ENCODE measurements around the gene LRRC7. TPM values are rescaled to one million over a fixed set of nuclear protein-coding genes. Genes with fewer than 3 reads are reported as not detected.

Gene LRRC7
- polyA plus RNA-seq, 1 experiment: not detected

GRCh38 chr1:69852706-69853105 lies 285.0 kb downstream of the LRRC7 start:
- ChIA-PET CTCF (no interaction called here), POLR2A (no interaction called here)
- Histone ChIP-seq H3K27ac (ENCODE audit: low read depth, low read length) (no peak overlapping the region), H3K27me3 (ENCODE audit: control insufficient read depth, insufficient read depth, low read length) (no peaks in the 10 kb centered on the region), H3K4me3 (ENCODE audit: low read depth, low read length) (no peak overlapping the region), H3K9me3 (ENCODE audit: control insufficient read depth, insufficient read depth, low read length) (no peaks in the 10 kb centered on the region)
- no peak for DNase-seq (ENCODE audit: low read depth, low spot score)
- no peak for TF ChIP-seq CTCF (IDR thresholded peaks at IDR 0.05; ENCODE audit: low read depth, low read length)

- no peak for DNase-seq (ENCODE audit: low read depth, low spot score)
- CTCF ChIA-PET: no interaction called here
- Histone ChIP-seq H3K4me3 (ENCODE audit: low read depth, low read length) (no peak overlapping the region), H3K9me3 (ENCODE audit: control insufficient read depth, insufficient read depth, low read length) (no peaks in the 10 kb centered on the region), H3K27me3 (ENCODE audit: control insufficient read depth, insufficient read depth, low read length) (no peaks in the 10 kb centered on the region), H3K27ac (ENCODE audit: low read depth, low read length) (no peak overlapping the region)
- TF ChIP-seq CTCF (IDR thresholded peaks at IDR 0.05; ENCODE audit: low read depth, low read length): no peak
- POLR2A ChIA-PET: no interaction called here
These were observed 290.8 kb downstream of the LRRC7 start for GRCh38 chr1:69858534-69858933.

GRCh38 chr1:69861641-69862040 lies 293.9 kb downstream of the LRRC7 start:
- Histone ChIP-seq H3K27ac (ENCODE audit: low read depth, low read length) (no peak overlapping the region), H3K4me3 (ENCODE audit: low read depth, low read length) (no peak overlapping the region), H3K9me3 (ENCODE audit: control insufficient read depth, insufficient read depth, low read length) (no peaks in the 10 kb centered on the region), H3K27me3 (ENCODE audit: control insufficient read depth, insufficient read depth, low read length) (no peaks in the 10 kb centered on the region)
- ChIA-PET CTCF (no interaction called here), POLR2A (no interaction called here)
- no peak for DNase-seq (ENCODE audit: low read depth, low spot score)
- TF ChIP-seq CTCF (IDR thresholded peaks at IDR 0.05; ENCODE audit: low read depth, low read length): no peak

GRCh38 chr1:69862906-69863305 lies 295.2 kb downstream of the LRRC7 start:
- H3K27ac ChIP-seq (ENCODE audit: low read depth, low read length): no peak overlapping the region
- no peak for TF ChIP-seq CTCF (IDR thresholded peaks at IDR 0.05; ENCODE audit: low read depth, low read length)
- POLR2A ChIA-PET: no interaction called here
- no peaks in the 10 kb centered on the region for H3K27me3 ChIP-seq (ENCODE audit: control insufficient read depth, insufficient read depth, low read length)
- CTCF ChIA-PET: interaction anchor here (0.6 kb wide), 1 partner anchor 280 kb away, joined by 6 read pairs; no protein-coding TSS in a partner anchor
- DNase-seq (ENCODE audit: low read depth, low spot score): no peak
- H3K9me3 ChIP-seq (ENCODE audit: control insufficient read depth, insufficient read depth, low read length): no peaks in the 10 kb centered on the region
- H3K4me3 ChIP-seq (ENCODE audit: low read depth, low read length): no peak overlapping the region

GRCh38 chr1:69863704-69864103 lies 296.0 kb downstream of the LRRC7 start:
- POLR2A ChIA-PET: no interaction called here
- TF ChIP-seq CTCF (IDR thresholded peaks at IDR 0.05; ENCODE audit: low read depth, low read length): no peak
- H3K9me3 ChIP-seq (ENCODE audit: control insufficient read depth, insufficient read depth, low read length): no peaks in the 10 kb centered on the region
- no peaks in the 10 kb centered on the region for H3K27me3 ChIP-seq (ENCODE audit: control insufficient read depth, insufficient read depth, low read length)
- H3K4me3 ChIP-seq (ENCODE audit: low read depth, low read length): no peak overlapping the region
- no peak for DNase-seq (ENCODE audit: low read depth, low spot score)
- CTCF ChIA-PET: no interaction called here
- H3K27ac ChIP-seq (ENCODE audit: low read depth, low read length): no peak overlapping the region

Data from AG04450 (cell line).